GM12878 (cell line): ENCODE measurements around the gene SLC15A3. TPM values are rescaled to one million over a fixed set of nuclear protein-coding genes. Genes with fewer than 3 reads are reported as not detected.

ENCODE experiments used
- ATAC-seq: fragments of 200-7000 bp; cut with Tn5 transposase; 3 replicates; pipeline ENCODE4 v1.9.1; 2020; ENCODE audit warnings: mild to moderate bottlenecking, moderate library complexity
- BruUV-seq: library from RNA; stranded (reverse); fragments of 400-500 nt; replicated peaks from 2 replicates; lab custom pipeline; 2021; lab: Mats Ljungman, UMichigan
- CTCF ChIA-PET: fragments of 300-600 bp; sonication (Branson Sonifier 250); formaldehyde crosslinking; extraction: SDS; loops from one replicate; lab custom pipeline; 2021; ENCODE audit warnings: inconsistent platforms; lab: Yijun Ruan, JAX
- POLR2A ChIA-PET: fragments of 350-600 bp; formaldehyde crosslinking; extraction: SDS; loops from one replicate; lab custom pipeline; 2021; ENCODE audit warnings: inconsistent platforms; lab: Charles Lee
- RAD21 ChIA-PET: fragments of 300-600 bp; sonication (Branson Sonifier 250); formaldehyde crosslinking; loops from one replicate; lab custom pipeline; 2023; ENCODE audit warnings: antibody characterized with exemption; ENCODE audit not compliant: unreplicated experiment; lab: Charles Lee
- SMC1A ChIA-PET: fragments of 300-600 bp; sonication (Branson Sonifier 250); formaldehyde crosslinking; loops from one replicate; lab custom pipeline; 2023; ENCODE audit not compliant: unreplicated experiment, uncharacterized antibody; lab: Charles Lee
- DNase-seq: peaks from one replicate; pipeline ENCODE4 v3.0.0-alpha.2; 2011; ENCODE audit warnings: low read depth, low spot score
- FAIRE-seq: peaks from 3 replicates; lab custom pipeline; 2011; peaks lifted over from hg19 to GRCh38; lab: Jason Lieb, UNC
- H2AFZ ChIP-seq: 2 replicates; pipeline ENCODE4 v1.6.0; 2011; ENCODE audit warnings: low read depth, low read length, control low read depth; ENCODE audit not compliant: control insufficient read depth
- H3K27ac ChIP-seq: 2 replicates; pipeline ENCODE4 v1.5.1; 2011; ENCODE audit warnings: control low read depth; ENCODE audit not compliant: control insufficient read depth, insufficient read depth
- H3K27me3 ChIP-seq, 2 experiments: replicated peaks in 1 of 2; 2 replicates each; pipeline versions ENCODE4 v1.6.0 to v1.6.1; 2011; ENCODE audit warnings: low read length in 1 of 2; ENCODE audit not compliant: control insufficient read depth in 2 of 2, insufficient read depth in 2 of 2
- H3K36me3 ChIP-seq, 2 experiments: 2 replicates each; pipeline ENCODE4 v1.5.1; 2011; ENCODE audit warnings: low read length in 1 of 2; ENCODE audit not compliant: control insufficient read depth in 2 of 2, insufficient read depth in 2 of 2
- H3K4me1 ChIP-seq: 2 replicates; pipeline ENCODE4 v1.6.1; 2011; ENCODE audit warnings: mild to moderate bottlenecking, low read length, moderate library complexity, mixed read lengths; ENCODE audit not compliant: control insufficient read depth, insufficient read depth
- H3K4me2 ChIP-seq: 2 replicates; pipeline ENCODE4 v1.6.0; 2011; ENCODE audit warnings: control low read depth; ENCODE audit not compliant: control insufficient read depth, insufficient read depth
- H3K4me3 ChIP-seq: fragments of 200-600 bp; sonication (generic); 2 replicates; pipeline ENCODE4 v1.5.1; 2016
- H3K79me2 ChIP-seq: 2 replicates; pipeline ENCODE4 v1.6.0; 2011; ENCODE audit warnings: low read length; ENCODE audit not compliant: control insufficient read depth, insufficient read depth
- H3K9ac ChIP-seq: 2 replicates; pipeline ENCODE4 v1.8.0; 2011; ENCODE audit warnings: low read length, control low read depth, mixed read lengths; ENCODE audit not compliant: control insufficient read depth, insufficient read depth
- H3K9me3 ChIP-seq: replicated peaks from 3 replicates; pipeline ENCODE4 v1.5.1; 2011; ENCODE audit warnings: mild to moderate bottlenecking, low read length; ENCODE audit not compliant: control insufficient read depth, insufficient read depth
- H4K20me1 ChIP-seq: 2 replicates; pipeline ENCODE4 v1.6.0; 2011; ENCODE audit not compliant: control insufficient read depth, insufficient read depth
- BCL3 ChIP-seq: IDR thresholded peaks from 2 replicates; pipeline ENCODE4 v1.6.1; 2011; ENCODE audit warnings: borderline replicate concordance, low read depth, mild to moderate bottlenecking, moderate library complexity, low read length; ENCODE audit not compliant: insufficient read depth, poor library complexity, severe bottlenecking
- IRF4 ChIP-seq: IDR thresholded peaks from 2 replicates; pipeline ENCODE4 v1.6.1; 2011; ENCODE audit warnings: low read depth, low read length
- SKIL ChIP-seq: fragments of 450-650 bp; IDR thresholded peaks from 2 replicates; pipeline ENCODE4 v1.6.1; 2017; ENCODE audit warnings: mild to moderate bottlenecking, low read depth, inconsistent platforms; ENCODE audit not compliant: poor library complexity, severe bottlenecking
- WGBS: methylation state at CpG from one replicate; pipeline ENCODE4 v1.1.6; 2016; ENCODE audit warnings: low lambda C conversion rate; ENCODE audit not compliant: insufficient replicate concordance, insufficient coverage; ENCODE audit errors: missing lambda C conversion rate; 5-methylcytosine and 5-hydroxymethylcytosine counted together
- in situ Hi-C: fragments of 300-500 bp; cut with MboI; formaldehyde crosslinking; loops from 9 replicates; pipeline ENCODE4 v1.14.3; 2018; ENCODE audit warnings: mixed read lengths
- intact Hi-C: fragments of 100-400 bp; cut with micrococcal nuclease; formaldehyde crosslinking; loops from one replicate; pipeline ENCODE4 v1.14.2; 2022; ENCODE audit not compliant: unreplicated experiment
- polyA plus RNA-seq, 11 experiments: library from polyadenylated mRNA; depleted of rRNA in 4 of 11; unstranded in 6 of 11; stranded (reverse) in 5 of 11; fragments of >200 nt; fragmentation: Nextera tagmentation in 4 of 11; fragmentation: Illumina TruSeq in 1 of 11; extraction: Ambion mirVana in 4 of 11; extraction: Trizol in 1 of 11; gene quantifications; 1 replicate in 1 of 11; 2 replicates in 10 of 11; pipeline versions ENCODE4 v1.2.1 to v1.2.3, GENCODE V29; 2011 to 2016; ENCODE audit warnings: inconsistent platforms in 2 of 11, missing spikeins in 2 of 11, low read depth in 1 of 11
- total RNA-seq, 4 experiments: library from RNA; depleted of rRNA in 3 of 4; stranded (reverse); fragments of >200 nt in 3 of 4; fragmentation: Illumina TruSeq in 1 of 4; extraction: Trizol in 1 of 4; gene quantifications; 2 replicates each; pipeline versions ENCODE4 v1.2.1 to v1.2.3, GENCODE V29; 2013 to 2021

SLC15A3 gene
- total and polyA plus RNA-seq, 10 of the 15 experiments (the other 5 are each of a cell fraction or from before 2014, with no cell fraction given): 17.7 to 102 (median 55.8) TPM

GRCh38 chr11:60929764-60930163 is 22.2 kb downstream of the SLC15A3 start:
- no TSS peak for BruUV-seq
- H3K9ac ChIP-seq: no peak overlapping the region
- SMC1A ChIA-PET: interaction anchor here (2.6 kb wide), 1 partner anchor 19 kb away, joined by 7 read pairs; no protein-coding TSS in a partner anchor
- no peaks in the 10 kb centered on the region for H3K36me3 ChIP-seq
- H3K4me2 ChIP-seq: no peak overlapping the region
- H3K79me2 ChIP-seq: no peaks in the 10 kb centered on the region
- DNase-seq: no peak
- no peak for ATAC-seq
- WGBS: 51% methylated on average over 4 of the region's 4 CpGs
- in situ Hi-C loops: no loop called here
- RAD21 ChIA-PET: interaction anchor here (2.3 kb wide), 1 partner anchor 10 kb away, joined by 5 read pairs; no protein-coding TSS in a partner anchor
- POLR2A ChIA-PET: no interaction called here
- H3K4me3 ChIP-seq: no peak overlapping the region
- H4K20me1 ChIP-seq: no peaks in the 10 kb centered on the region
- CTCF ChIA-PET: interaction anchor here (0.7 to 1.7 kb wide), 3 partner anchors 13 to 55 kb away, joined by 3 to 4 read pairs (median 3); no protein-coding TSS in a partner anchor
- FAIRE-seq: no peak
- H3K4me1 ChIP-seq: peaks cover 31% of the 10 kb centered on the region
- H3K9me3 ChIP-seq: no peaks in the 10 kb centered on the region
- TF ChIP-seq SKIL (no peak), IRF4 (no peak), BCL3 (no peak)
- H3K27ac ChIP-seq: no peak overlapping the region
- no peaks in the 10 kb centered on the region for H3K27me3 ChIP-seq
- H2AFZ ChIP-seq: no peak overlapping the region
- intact Hi-C loops: no loop called here
